Measurements from ENCODE around the gene INSIG2. TPM values are rescaled to one million over a fixed set of nuclear protein-coding genes. Genes with fewer than 3 reads are reported as not detected.

Gene INSIG2
- total and polyA plus RNA-seq, 2 of the 4 experiments (the other 2 are of a cell fraction), result 9.1 to 11.7 TPM

DNA sequence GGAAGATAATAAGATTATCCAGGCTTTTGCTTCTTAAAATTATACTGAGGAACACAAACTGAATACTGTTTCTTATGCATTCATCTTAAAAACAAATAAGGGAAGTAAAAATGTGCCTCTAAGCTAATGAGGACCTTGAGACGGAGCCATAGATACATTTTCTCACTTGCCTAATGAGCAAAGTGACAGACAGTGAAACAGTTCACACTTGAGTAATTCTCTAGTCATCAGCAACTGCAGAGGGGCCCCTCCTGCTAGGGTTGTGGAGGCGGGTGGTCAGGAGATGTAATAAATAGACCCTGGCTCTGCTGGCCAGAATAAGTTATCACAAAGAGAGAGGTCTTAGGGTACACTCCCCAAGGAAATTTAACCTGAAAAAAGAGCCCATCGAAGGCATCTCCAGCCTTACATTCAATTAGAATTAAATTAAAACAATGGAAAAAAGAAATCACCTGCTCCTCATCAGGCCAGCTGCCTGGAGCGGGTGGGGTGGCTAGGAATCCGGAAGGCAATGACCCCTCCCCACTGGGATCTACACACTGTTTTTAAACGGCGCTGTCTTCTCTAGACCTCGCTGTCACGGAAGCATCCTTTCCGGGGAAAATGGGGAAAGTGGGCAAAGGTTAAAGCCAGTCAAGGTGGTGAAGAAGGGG, 32.6 kb upstream of the INSIG2 start:
- Histone ChIP-seq H4K20me1 (ENCODE audit: insufficient read depth, low read length) (no peaks in the 10 kb centered on the region), H3K4me3 (ENCODE audit: insufficient read depth, low read depth, low read length) (no peak overlapping the region), H3K9ac (ENCODE audit: low read depth, low read length) (no peak overlapping the region), H2AFZ (replicated peaks; ENCODE audit: low read length, poor library complexity) (no peak overlapping the region), H2BK15ac (ENCODE audit: low read depth, low read length) (no peak overlapping the region), H3K9me1 (ENCODE audit: insufficient read depth, low read length) (no peaks in the 10 kb centered on the region), H2AK5ac (ENCODE audit: low read depth, low read length) (no peak overlapping the region), H2BK20ac (ENCODE audit: low read depth, low read length) (no peak overlapping the region), H3K18ac (ENCODE audit: low read depth, low read length) (no peak overlapping the region), H2BK5ac (ENCODE audit: low read depth, low read length, poor library complexity, severe bottlenecking) (no peak overlapping the region), H3K27me3 (ENCODE audit: control insufficient read depth, insufficient read depth, low read length) (peaks cover 26% of the 10 kb centered on the region), H4K91ac (ENCODE audit: insufficient read depth, low read depth, low read length) (no peak overlapping the region), H3K36me3 (ENCODE audit: control insufficient read depth, insufficient read depth, low read length) (no peaks in the 10 kb centered on the region), H3K56ac (ENCODE audit: extremely low read depth, insufficient read depth, low read length) (no peak overlapping the region), H3K79me1 (ENCODE audit: low read depth in 1 of 2, low read length in 2 of 2) (no peaks in the 10 kb centered on the region), H3K14ac (replicated peaks; ENCODE audit: low read depth, low read length) (no peak overlapping the region), H3K23ac (ENCODE audit: low read depth, low read length) (no peak overlapping the region), H3K9me3 (ENCODE audit: control insufficient read depth, insufficient read depth, low read length) (no peaks in the 10 kb centered on the region), H4K8ac (ENCODE audit: low read depth in 2 of 2, low read length in 2 of 2) (no peak overlapping the region), H3K4me1 (ENCODE audit: control insufficient read depth, insufficient read depth, low read length) (peaks cover 1% of the 10 kb centered on the region; the same call in 1 of the 2 replicates), H4K5ac (ENCODE audit: low read depth, low read length) (no peak overlapping the region), H3K4me2 (ENCODE audit: low read depth, low read length) (no peak overlapping the region), H3K4ac (ENCODE audit: low read depth, low read length) (no peak overlapping the region), H2BK120ac (ENCODE audit: low read depth, low read length) (no peak overlapping the region), H2AK9ac (replicated peaks; ENCODE audit: low read depth, low read length, poor library complexity) (no peak overlapping the region), H3K27ac (ENCODE audit: insufficient read depth, low read length) (no peak overlapping the region)
- no CpG with 5 or more reads among the region's 10 CpGs for WGBS, 2 experiments (ENCODE audit: extremely low coverage in 2 of 2, insufficient read length in 1 of 2)
- dilution Hi-C loops (cut with HindIII; ENCODE audit: low sequenced_read_pairs, unreplicated experiment), result no loop called here
- no peak for ATAC-seq (ENCODE audit: low read depth)
- BruUV-seq (replicated peaks), result no TSS peak
- no peak for TF ChIP-seq RAD21 (IDR thresholded peaks at IDR 0.05; ENCODE audit: low read length)
- TF ChIP-seq, protein P1, sequence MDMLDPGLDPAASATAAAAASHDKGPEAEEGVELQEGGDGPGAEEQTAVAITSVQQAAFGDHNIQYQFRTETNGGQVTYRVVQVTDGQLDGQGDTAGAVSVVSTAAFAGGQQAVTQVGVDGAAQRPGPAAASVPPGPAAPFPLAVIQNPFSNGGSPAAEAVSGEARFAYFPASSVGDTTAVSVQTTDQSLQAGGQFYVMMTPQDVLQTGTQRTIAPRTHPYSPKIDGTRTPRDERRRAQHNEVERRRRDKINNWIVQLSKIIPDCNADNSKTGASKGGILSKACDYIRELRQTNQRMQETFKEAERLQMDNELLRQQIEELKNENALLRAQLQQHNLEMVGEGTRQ (IDR thresholded peaks at IDR 0.05; ENCODE audit: low read depth, low read length), result no peak
- TF ChIP-seq, protein P2, sequence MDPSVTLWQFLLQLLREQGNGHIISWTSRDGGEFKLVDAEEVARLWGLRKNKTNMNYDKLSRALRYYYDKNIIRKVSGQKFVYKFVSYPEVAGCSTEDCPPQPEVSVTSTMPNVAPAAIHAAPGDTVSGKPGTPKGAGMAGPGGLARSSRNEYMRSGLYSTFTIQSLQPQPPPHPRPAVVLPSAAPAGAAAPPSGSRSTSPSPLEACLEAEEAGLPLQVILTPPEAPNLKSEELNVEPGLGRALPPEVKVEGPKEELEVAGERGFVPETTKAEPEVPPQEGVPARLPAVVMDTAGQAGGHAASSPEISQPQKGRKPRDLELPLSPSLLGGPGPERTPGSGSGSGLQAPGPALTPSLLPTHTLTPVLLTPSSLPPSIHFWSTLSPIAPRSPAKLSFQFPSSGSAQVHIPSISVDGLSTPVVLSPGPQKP (IDR thresholded peaks at IDR 0.05; ENCODE audit: borderline replicate concordance, low read depth, low read length), result no peak
- no peak for TF ChIP-seq BHLHE40 (IDR thresholded peaks at IDR 0.05; ENCODE audit: low read depth, low read length)
- TF ChIP-seq FOS (IDR thresholded peaks at IDR 0.05; ENCODE audit: low read depth, low read length), result no peak
- no peak for TF ChIP-seq SMC3 (IDR thresholded peaks at IDR 0.05; ENCODE audit: low read depth, low read length)
- TF ChIP-seq, protein P3, sequence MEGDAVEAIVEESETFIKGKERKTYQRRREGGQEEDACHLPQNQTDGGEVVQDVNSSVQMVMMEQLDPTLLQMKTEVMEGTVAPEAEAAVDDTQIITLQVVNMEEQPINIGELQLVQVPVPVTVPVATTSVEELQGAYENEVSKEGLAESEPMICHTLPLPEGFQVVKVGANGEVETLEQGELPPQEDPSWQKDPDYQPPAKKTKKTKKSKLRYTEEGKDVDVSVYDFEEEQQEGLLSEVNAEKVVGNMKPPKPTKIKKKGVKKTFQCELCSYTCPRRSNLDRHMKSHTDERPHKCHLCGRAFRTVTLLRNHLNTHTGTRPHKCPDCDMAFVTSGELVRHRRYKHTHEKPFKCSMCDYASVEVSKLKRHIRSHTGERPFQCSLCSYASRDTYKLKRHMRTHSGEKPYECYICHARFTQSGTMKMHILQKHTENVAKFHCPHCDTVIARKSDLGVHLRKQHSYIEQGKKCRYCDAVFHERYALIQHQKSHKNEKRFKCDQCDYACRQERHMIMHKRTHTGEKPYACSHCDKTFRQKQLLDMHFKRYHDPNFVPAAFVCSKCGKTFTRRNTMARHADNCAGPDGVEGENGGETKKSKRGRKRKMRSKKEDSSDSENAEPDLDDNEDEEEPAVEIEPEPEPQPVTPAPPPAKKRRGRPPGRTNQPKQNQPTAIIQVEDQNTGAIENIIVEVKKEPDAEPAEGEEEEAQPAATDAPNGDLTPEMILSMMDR (conservative IDR thresholded peaks at IDR 0.05; ENCODE audit: low read depth, low read length), result no peak
- no peak for TF ChIP-seq POLR2A (IDR thresholded peaks at IDR 0.05; ENCODE audit: low read depth, low read length)
- no peak for TF ChIP-seq RCOR1 (IDR thresholded peaks at IDR 0.05; ENCODE audit: insufficient replicate concordance, low read length)
- TF ChIP-seq CHD1 (IDR thresholded peaks at IDR 0.05; ENCODE audit: low read depth, low read length), result no peak
- no peak for TF ChIP-seq MAFK (IDR thresholded peaks at IDR 0.05; ENCODE audit: low read depth, low read length)
- no peak for TF ChIP-seq NFE2L2 (IDR thresholded peaks at IDR 0.05; ENCODE audit: low read depth, low read length)
- no peak for TF ChIP-seq MXI1 (IDR thresholded peaks at IDR 0.05; ENCODE audit: borderline replicate concordance, low read depth, low read length)
- no peak for TF ChIP-seq CEBPB (IDR thresholded peaks at IDR 0.05; ENCODE audit: low read depth, low read length)
- TF ChIP-seq MAZ (IDR thresholded peaks at IDR 0.05; ENCODE audit: borderline replicate concordance, low read depth, low read length), result no peak
- TF ChIP-seq RFX5 (IDR thresholded peaks at IDR 0.05; ENCODE audit: low read depth, low read length), result no peak
- DNase-seq, result no peak
- ChIA-PET POLR2A (ENCODE audit: unreplicated experiment) (no interaction called here), CTCF (interaction anchor here (1.4 kb wide), 1 partner anchor 9 kb away, joined by 3 read pairs; no protein-coding TSS in a partner anchor)
- in situ Hi-C loops (cut with MboI; ENCODE audit: low sequenced_read_pairs), result no loop called here
- intact Hi-C loops (cut with micrococcal nuclease), result no loop called here
